Measurements from ENCODE around the gene TUBGCP2.

The TUBGCP2 gene

GRCh38 chr10:133252223-133252552 lies 56.5 kb downstream of the TUBGCP2 start:
- H3K27me3 ChIP-seq (ENCODE audit: insufficient read depth, low read length): peaks cover under 1% of the 10 kb centered on the region
- no peaks in the 10 kb centered on the region for H3K36me3 ChIP-seq (ENCODE audit: insufficient read depth, low read length)
- H3K4me3 ChIP-seq (ENCODE audit: low read length): no peak overlapping the region
- no peaks in the 10 kb centered on the region for H3K9me3 ChIP-seq (ENCODE audit: low read length)
- H3K4me1 ChIP-seq (ENCODE audit: insufficient read depth, low read length): peaks cover 14% of the 10 kb centered on the region
- H2AFZ ChIP-seq (ENCODE audit: low read depth, low read length): no peak overlapping the region

GRCh38 chr10:133251388-133252222 lies 57.1 kb downstream of the TUBGCP2 start:
- no peak overlapping the region for H3K4me3 ChIP-seq (ENCODE audit: low read length)
- no peaks in the 10 kb centered on the region for H3K9me3 ChIP-seq (ENCODE audit: low read length)
- H3K36me3 ChIP-seq (ENCODE audit: insufficient read depth, low read length): no peaks in the 10 kb centered on the region
- peaks cover 14% of the 10 kb centered on the region for H3K4me1 ChIP-seq (ENCODE audit: insufficient read depth, low read length)
- no peaks in the 10 kb centered on the region for H3K27me3 ChIP-seq (ENCODE audit: insufficient read depth, low read length)
- no peak overlapping the region for H2AFZ ChIP-seq (ENCODE audit: low read depth, low read length)

GRCh38 chr10:133249975-133250754 lies 58.5 kb downstream of the TUBGCP2 start:
- no peaks in the 10 kb centered on the region for H3K36me3 ChIP-seq (ENCODE audit: insufficient read depth, low read length)
- H3K27me3 ChIP-seq (ENCODE audit: insufficient read depth, low read length): peaks cover 2% of the 10 kb centered on the region
- H3K4me3 ChIP-seq (ENCODE audit: low read length): no peak overlapping the region
- H3K9me3 ChIP-seq (ENCODE audit: low read length): no peaks in the 10 kb centered on the region
- no peak overlapping the region for H2AFZ ChIP-seq (ENCODE audit: low read depth, low read length)
- H3K4me1 ChIP-seq (ENCODE audit: insufficient read depth, low read length): peaks cover 18% of the 10 kb centered on the region

GRCh38 chr10:133249094-133249780 lies 59.4 kb downstream of the TUBGCP2 start:
- H3K4me1 ChIP-seq (ENCODE audit: insufficient read depth, low read length): peaks cover 18% of the 10 kb centered on the region
- no peak overlapping the region for H3K4me3 ChIP-seq (ENCODE audit: low read length)
- peaks cover 7% of the 10 kb centered on the region for H3K27me3 ChIP-seq (ENCODE audit: insufficient read depth, low read length)
- no peaks in the 10 kb centered on the region for H3K9me3 ChIP-seq (ENCODE audit: low read length)
- no peak overlapping the region for H2AFZ ChIP-seq (ENCODE audit: low read depth, low read length)
- H3K36me3 ChIP-seq (ENCODE audit: insufficient read depth, low read length): no peaks in the 10 kb centered on the region

GRCh38 chr10:133248334-133248715 lies 60.3 kb downstream of the TUBGCP2 start:
- Histone ChIP-seq H3K4me1 (ENCODE audit: insufficient read depth, low read length) (peaks cover 18% of the 10 kb centered on the region), H3K27me3 (ENCODE audit: insufficient read depth, low read length) (peaks cover 14% of the 10 kb centered on the region), H3K9me3 (ENCODE audit: low read length) (no peaks in the 10 kb centered on the region), H2AFZ (ENCODE audit: low read depth, low read length) (no peak overlapping the region), H3K36me3 (ENCODE audit: insufficient read depth, low read length) (no peaks in the 10 kb centered on the region), H3K4me3 (ENCODE audit: low read length) (no peak overlapping the region)

- H3K36me3 ChIP-seq (ENCODE audit: insufficient read depth, low read length): no peaks in the 10 kb centered on the region
Measured at GRCh38 chr10:133247681-133248333, 60.9 kb downstream of the TUBGCP2 start.

GRCh38 chr10:133246236-133246626 lies 62.4 kb downstream of the TUBGCP2 start:
- peaks cover 32% of the 10 kb centered on the region for H3K27me3 ChIP-seq (ENCODE audit: insufficient read depth, low read length)
- no peaks in the 10 kb centered on the region for H3K9me3 ChIP-seq (ENCODE audit: low read length)
- no peak overlapping the region for H3K4me3 ChIP-seq (ENCODE audit: low read length)
- no peaks in the 10 kb centered on the region for H3K36me3 ChIP-seq (ENCODE audit: insufficient read depth, low read length)
- peaks cover 18% of the 10 kb centered on the region for H3K4me1 ChIP-seq (ENCODE audit: insufficient read depth, low read length)
- no peak overlapping the region for H2AFZ ChIP-seq (ENCODE audit: low read depth, low read length)

More at GRCh38 chr10:133247681-133248333, 60.9 kb downstream of the TUBGCP2 start:
- peaks cover 19% of the 10 kb centered on the region for H3K27me3 ChIP-seq (ENCODE audit: insufficient read depth, low read length)
- H3K9me3 ChIP-seq (ENCODE audit: low read length): no peaks in the 10 kb centered on the region
- H3K4me1 ChIP-seq (ENCODE audit: insufficient read depth, low read length): peaks cover 18% of the 10 kb centered on the region
- H2AFZ ChIP-seq (ENCODE audit: low read depth, low read length): no peak overlapping the region
- H3K4me3 ChIP-seq (ENCODE audit: low read length): no peak overlapping the region

DNA sequence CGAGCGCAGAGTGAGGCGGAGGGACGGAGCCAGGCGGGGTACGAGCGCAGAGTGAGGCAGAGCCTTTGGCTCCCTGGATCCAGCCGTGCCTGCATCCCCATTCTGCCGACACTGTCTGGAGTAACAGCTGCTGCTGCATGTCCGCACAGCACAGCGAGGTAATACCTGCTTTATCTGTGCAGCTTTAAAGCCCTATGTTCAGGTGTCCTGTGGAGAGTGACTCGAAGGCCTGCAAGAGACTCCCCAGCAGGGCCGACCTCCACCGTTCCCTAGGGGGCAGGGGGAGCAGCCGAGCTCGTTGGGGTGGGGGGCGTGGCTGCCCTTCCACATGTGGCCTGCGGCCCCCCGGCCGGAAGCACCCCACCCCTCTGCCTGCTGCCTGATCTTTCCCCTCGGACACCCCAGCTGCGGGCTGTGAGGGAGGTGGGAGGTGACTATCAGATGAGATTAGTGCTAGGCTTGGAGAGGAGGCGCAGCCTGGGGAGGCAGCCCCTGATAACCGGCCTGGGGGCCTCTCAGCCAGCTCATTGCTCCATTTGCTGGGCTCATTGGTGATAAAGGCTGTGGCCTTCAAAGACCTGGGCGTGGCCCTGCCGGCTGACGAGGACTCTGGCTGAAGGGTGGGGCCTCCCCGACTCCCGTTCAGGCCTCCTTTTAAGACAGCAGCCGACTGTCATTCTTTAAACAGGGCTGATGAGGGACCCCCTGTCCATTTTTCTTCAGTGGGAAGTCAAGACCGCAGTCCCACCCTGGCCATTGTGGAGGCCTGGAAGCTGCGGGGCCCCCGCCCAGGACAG lies 63.0 kb downstream of the TUBGCP2 start:
- no peak overlapping the region for H3K4me3 ChIP-seq (ENCODE audit: low read length)
- H3K27me3 ChIP-seq (ENCODE audit: insufficient read depth, low read length): peaks cover 37% of the 10 kb centered on the region
- H3K4me1 ChIP-seq (ENCODE audit: insufficient read depth, low read length): peaks cover 18% of the 10 kb centered on the region
- H3K9me3 ChIP-seq (ENCODE audit: low read length): no peaks in the 10 kb centered on the region
- H2AFZ ChIP-seq (ENCODE audit: low read depth, low read length): no peak overlapping the region
- H3K36me3 ChIP-seq (ENCODE audit: insufficient read depth, low read length): no peaks in the 10 kb centered on the region

- Histone ChIP-seq H3K36me3 (ENCODE audit: insufficient read depth, low read length) (no peaks in the 10 kb centered on the region), H3K27me3 (ENCODE audit: insufficient read depth, low read length) (peaks cover 52% of the 10 kb centered on the region), H3K9me3 (ENCODE audit: low read length) (no peaks in the 10 kb centered on the region), H3K4me1 (ENCODE audit: insufficient read depth, low read length) (peaks cover 6% of the 10 kb centered on the region), H2AFZ (ENCODE audit: low read depth, low read length) (no peak overlapping the region), H3K4me3 (ENCODE audit: low read length) (no peak overlapping the region)
Measured at GRCh38 chr10:133243593-133243992, 65.1 kb downstream of the TUBGCP2 start.

GRCh38 chr10:133242611-133243356 lies 65.9 kb downstream of the TUBGCP2 start:
- peaks cover 6% of the 10 kb centered on the region for H3K4me1 ChIP-seq (ENCODE audit: insufficient read depth, low read length)
- H3K27me3 ChIP-seq (ENCODE audit: insufficient read depth, low read length): peaks cover 60% of the 10 kb centered on the region
- no peak overlapping the region for H3K4me3 ChIP-seq (ENCODE audit: low read length)

GRCh38 chr10:133241501-133242205 lies 67.0 kb downstream of the TUBGCP2 start:
- Histone ChIP-seq H3K4me3 (ENCODE audit: low read length) (no peak overlapping the region), H3K9me3 (ENCODE audit: low read length) (no peaks in the 10 kb centered on the region), H3K27me3 (ENCODE audit: insufficient read depth, low read length) (peaks cover 71% of the 10 kb centered on the region), H2AFZ (ENCODE audit: low read depth, low read length) (no peak overlapping the region), H3K4me1 (ENCODE audit: insufficient read depth, low read length) (peaks cover 14% of the 10 kb centered on the region), H3K36me3 (ENCODE audit: insufficient read depth, low read length) (no peaks in the 10 kb centered on the region)

More at GRCh38 chr10:133242611-133243356, 65.9 kb downstream of the TUBGCP2 start:
- Histone ChIP-seq H3K36me3 (ENCODE audit: insufficient read depth, low read length) (no peaks in the 10 kb centered on the region), H3K9me3 (ENCODE audit: low read length) (no peaks in the 10 kb centered on the region), H2AFZ (ENCODE audit: low read depth, low read length) (no peak overlapping the region)

All from neuron (in vitro differentiated cells).